PC-3 (cell line): ENCODE data around the gene SLC6A6.

ENCODE experiments used
- EZH2phosphoT487 ChIP-seq: fragments of 300-600 bp; sonication (generic); IDR thresholded peaks from 2 replicates; pipeline ENCODE4 v1.6.1; 2018; ENCODE audit warnings: mild to moderate bottlenecking, antibody characterized with exemption, low read length, borderline replicate concordance
- TF ChIP-seq, protein P1 (sequence below): fragments of 300-600 bp; sonication (generic); conservative IDR thresholded peaks from 2 replicates; pipeline ENCODE4 v1.5.1; 2017; ENCODE audit warnings: antibody characterized with exemption, low read depth, mild to moderate bottlenecking, low read length

DNA sequence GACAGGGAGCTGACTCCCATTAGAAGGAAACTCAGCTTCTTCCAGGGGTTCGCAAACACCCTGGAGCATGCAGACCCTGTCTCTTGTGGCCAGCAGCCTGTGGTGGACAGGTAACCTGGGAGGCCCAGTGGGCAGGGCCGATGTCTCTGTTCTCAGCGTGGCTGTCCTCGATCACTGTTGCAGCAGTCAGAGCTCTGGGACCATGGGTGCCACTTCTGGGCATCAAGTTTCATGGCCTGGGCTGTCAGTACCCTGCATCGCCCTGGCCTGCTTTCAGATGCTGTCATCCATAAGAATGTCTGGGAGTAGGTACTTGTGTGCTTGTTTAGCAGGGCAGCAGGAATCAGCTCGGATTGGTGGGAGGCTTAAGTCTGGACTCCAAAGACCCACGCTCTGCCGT lies 54.4 kb downstream of the SLC6A6 start:
- TF ChIP-seq, protein P1, sequence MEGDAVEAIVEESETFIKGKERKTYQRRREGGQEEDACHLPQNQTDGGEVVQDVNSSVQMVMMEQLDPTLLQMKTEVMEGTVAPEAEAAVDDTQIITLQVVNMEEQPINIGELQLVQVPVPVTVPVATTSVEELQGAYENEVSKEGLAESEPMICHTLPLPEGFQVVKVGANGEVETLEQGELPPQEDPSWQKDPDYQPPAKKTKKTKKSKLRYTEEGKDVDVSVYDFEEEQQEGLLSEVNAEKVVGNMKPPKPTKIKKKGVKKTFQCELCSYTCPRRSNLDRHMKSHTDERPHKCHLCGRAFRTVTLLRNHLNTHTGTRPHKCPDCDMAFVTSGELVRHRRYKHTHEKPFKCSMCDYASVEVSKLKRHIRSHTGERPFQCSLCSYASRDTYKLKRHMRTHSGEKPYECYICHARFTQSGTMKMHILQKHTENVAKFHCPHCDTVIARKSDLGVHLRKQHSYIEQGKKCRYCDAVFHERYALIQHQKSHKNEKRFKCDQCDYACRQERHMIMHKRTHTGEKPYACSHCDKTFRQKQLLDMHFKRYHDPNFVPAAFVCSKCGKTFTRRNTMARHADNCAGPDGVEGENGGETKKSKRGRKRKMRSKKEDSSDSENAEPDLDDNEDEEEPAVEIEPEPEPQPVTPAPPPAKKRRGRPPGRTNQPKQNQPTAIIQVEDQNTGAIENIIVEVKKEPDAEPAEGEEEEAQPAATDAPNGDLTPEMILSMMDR: no peak
- TF ChIP-seq EZH2phosphoT487: no peak
